Body of pancreas (tissue), 4 donors: Measurements from ENCODE around the gene KRT10.

Experiments used
- POLR2A ChIP-seq, 3 donors: fragments of 450-650 bp; IDR thresholded peaks; one replicate each; pipeline ENCODE4 v1.6.1; 2016; ENCODE audit warnings: antibody characterized with exemption in 3 of 3, mild to moderate bottlenecking in 2 of 3
- TF ChIP-seq, protein P1 (sequence below), 7 experiments: fragments of 450-650 bp in 4 of 7; fragments of 200-600 bp in 3 of 7; sonication (generic) in 3 of 7; IDR thresholded peaks; one replicate each; pipeline ENCODE4 v1.5.1; 2016 to 2019; ENCODE audit warnings: antibody characterized with exemption in 7 of 7

DNA sequence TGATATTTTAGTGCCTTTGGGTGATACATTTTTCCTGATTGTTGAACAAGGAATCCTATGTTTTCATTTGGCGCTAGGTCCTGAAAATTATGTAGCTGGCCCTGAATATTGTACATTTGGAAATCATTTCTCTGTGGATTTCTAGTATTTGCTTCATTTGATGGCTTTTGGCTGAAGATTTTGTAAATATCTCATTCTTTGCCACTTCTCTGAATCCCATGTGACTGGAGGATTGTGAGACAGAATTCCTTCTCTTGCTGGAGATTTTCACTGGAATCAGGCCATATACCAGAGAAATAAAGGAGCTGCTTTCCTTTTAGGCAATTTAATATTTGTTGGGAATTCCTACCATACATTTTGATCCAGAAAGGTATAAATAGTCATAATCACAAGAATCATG, 31.3 kb downstream of the KRT10 start:
- TF ChIP-seq, protein P1, sequence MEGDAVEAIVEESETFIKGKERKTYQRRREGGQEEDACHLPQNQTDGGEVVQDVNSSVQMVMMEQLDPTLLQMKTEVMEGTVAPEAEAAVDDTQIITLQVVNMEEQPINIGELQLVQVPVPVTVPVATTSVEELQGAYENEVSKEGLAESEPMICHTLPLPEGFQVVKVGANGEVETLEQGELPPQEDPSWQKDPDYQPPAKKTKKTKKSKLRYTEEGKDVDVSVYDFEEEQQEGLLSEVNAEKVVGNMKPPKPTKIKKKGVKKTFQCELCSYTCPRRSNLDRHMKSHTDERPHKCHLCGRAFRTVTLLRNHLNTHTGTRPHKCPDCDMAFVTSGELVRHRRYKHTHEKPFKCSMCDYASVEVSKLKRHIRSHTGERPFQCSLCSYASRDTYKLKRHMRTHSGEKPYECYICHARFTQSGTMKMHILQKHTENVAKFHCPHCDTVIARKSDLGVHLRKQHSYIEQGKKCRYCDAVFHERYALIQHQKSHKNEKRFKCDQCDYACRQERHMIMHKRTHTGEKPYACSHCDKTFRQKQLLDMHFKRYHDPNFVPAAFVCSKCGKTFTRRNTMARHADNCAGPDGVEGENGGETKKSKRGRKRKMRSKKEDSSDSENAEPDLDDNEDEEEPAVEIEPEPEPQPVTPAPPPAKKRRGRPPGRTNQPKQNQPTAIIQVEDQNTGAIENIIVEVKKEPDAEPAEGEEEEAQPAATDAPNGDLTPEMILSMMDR (IDR thresholded peaks at IDR 0.05) = no peak
- TF ChIP-seq POLR2A (IDR thresholded peaks at IDR 0.05) = no peak
